Karpas-422 (cell line): ENCODE results near the gene PDE4A. TPM values are rescaled to one million over a fixed set of nuclear protein-coding genes. Genes with fewer than 3 reads are reported as not detected.

Source experiments
- DNase-seq: peaks from one replicate; pipeline ENCODE4 v3.0.0-alpha.2; 2015
- H2AFZ ChIP-seq: fragments of 200-600 bp; sonication (generic); 2 replicates; pipeline ENCODE4 v1.6.1; 2014; ENCODE audit warnings: antibody characterized with exemption, low read length, mixed read lengths
- H3K27ac ChIP-seq: fragments of 200-600 bp; sonication (generic); 2 replicates; pipeline ENCODE4 v1.5.1; 2014; ENCODE audit warnings: mild to moderate bottlenecking, low read length, moderate library complexity
- H3K27me3 ChIP-seq: fragments of 200-600 bp; sonication (generic); 2 replicates; pipeline ENCODE4 v1.6.1; 2014; ENCODE audit warnings: low read length, mixed read lengths
- H3K36me3 ChIP-seq: fragments of 200-600 bp; sonication (generic); 2 replicates; pipeline ENCODE4 v1.6.1; 2014; ENCODE audit warnings: low read length, mixed read lengths; ENCODE audit not compliant: insufficient read depth
- H3K4me1 ChIP-seq: fragments of 200-600 bp; sonication (generic); 2 replicates; pipeline ENCODE4 v1.6.1; 2014; ENCODE audit warnings: mild to moderate bottlenecking, low read length, mixed read lengths
- H3K4me2 ChIP-seq: fragments of 200-600 bp; sonication (generic); 2 replicates; pipeline ENCODE4 v1.6.1; 2014; ENCODE audit warnings: low read length, low read depth, mild to moderate bottlenecking; ENCODE audit not compliant: poor library complexity, severe bottlenecking
- H3K4me3 ChIP-seq: fragments of 200-600 bp; sonication (generic); 2 replicates; pipeline ENCODE4 v1.5.1; 2014; ENCODE audit warnings: mild to moderate bottlenecking, antibody characterized with exemption, low read length, mixed read lengths
- H3K79me2 ChIP-seq: fragments of 200-600 bp; sonication (generic); 2 replicates; pipeline ENCODE4 v1.6.1; 2014; ENCODE audit warnings: mild to moderate bottlenecking, low read length, mixed read lengths
- H3K9ac ChIP-seq: fragments of 200-600 bp; sonication (generic); 2 replicates; pipeline ENCODE4 v1.6.0; 2014; ENCODE audit warnings: low read length
- H3K9me2 ChIP-seq: fragments of 200-600 bp; sonication (generic), shearing (Covaris generic); replicated peaks from 2 replicates; pipeline ENCODE4 v1.6.0; 2014; ENCODE audit warnings: mild to moderate bottlenecking, low read length, moderate library complexity; ENCODE audit not compliant: insufficient read depth
- H3K9me3 ChIP-seq: fragments of 300-700, 200-600 bp; sonication (generic); 2 replicates; pipeline ENCODE4 v1.6.1; 2014; ENCODE audit warnings: low read length, mixed read lengths
- H4K20me1 ChIP-seq: fragments of 200-600 bp; sonication (generic); 2 replicates; pipeline ENCODE4 v1.6.1; 2014; ENCODE audit warnings: mild to moderate bottlenecking, antibody characterized with exemption, low read length, low read depth; ENCODE audit not compliant: insufficient read depth
- total RNA-seq: library from RNA; depleted of rRNA; stranded (reverse); fragments of >200 nt; shearing (Covaris generic); gene quantifications from 2 replicates; pipeline ENCODE4 v1.2.3, GENCODE V29; 2014; ENCODE audit warnings: low replicate concordance

PDE4A gene
- total RNA-seq, 1 experiment from 2014 or later = 2.9 TPM

DNA sequence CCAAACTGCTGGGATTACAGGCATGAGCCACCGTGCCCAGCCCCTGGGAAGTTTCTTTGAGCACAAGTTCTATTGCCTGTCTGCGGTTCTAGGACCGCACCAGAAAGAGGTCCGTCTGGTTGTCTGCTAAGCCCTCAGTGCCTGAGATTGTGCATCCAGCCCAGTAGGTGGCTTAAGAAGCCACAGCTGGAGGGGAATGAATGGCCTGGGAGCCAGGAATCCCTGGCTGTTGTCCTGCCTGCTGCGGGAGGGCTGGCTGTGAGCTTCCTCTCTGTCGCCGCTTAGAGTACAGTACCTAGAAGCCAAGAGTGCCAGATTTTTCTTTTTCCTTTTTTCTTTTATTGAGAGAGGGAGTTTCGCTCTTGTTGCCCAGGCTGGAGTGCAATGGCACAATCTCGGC is 35.8 kb upstream of the PDE4A start:
- no peaks in the 10 kb centered on the region for H3K27me3 ChIP-seq
- no peaks in the 10 kb centered on the region for H4K20me1 ChIP-seq
- no peak overlapping the region for H2AFZ ChIP-seq
- no peak for DNase-seq
- H3K9ac ChIP-seq = no peak overlapping the region
- no peaks in the 10 kb centered on the region for H3K9me3 ChIP-seq
- no peak overlapping the region for H3K27ac ChIP-seq
- no peak overlapping the region for H3K4me3 ChIP-seq
- H3K36me3 ChIP-seq = no peaks in the 10 kb centered on the region
- peaks cover 10% of the 10 kb centered on the region for H3K4me1 ChIP-seq
- H3K79me2 ChIP-seq = peaks cover 7% of the 10 kb centered on the region
- no peak overlapping the region for H3K4me2 ChIP-seq
- H3K9me2 ChIP-seq = no peaks in the 10 kb centered on the region

GRCh38 chr19:10388957-10389356 is 31.4 kb upstream of the PDE4A start:
- Histone ChIP-seq H3K27me3 (no peaks in the 10 kb centered on the region), H3K4me1 (no peaks in the 10 kb centered on the region), H3K9me2 (no peaks in the 10 kb centered on the region), H3K4me3 (no peak overlapping the region), H4K20me1 (peaks cover 8% of the 10 kb centered on the region; the same call in 1 of the 2 replicates), H3K79me2 (no peaks in the 10 kb centered on the region), H3K27ac (no peak overlapping the region), H3K9ac (no peak overlapping the region), H3K9me3 (no peaks in the 10 kb centered on the region), H3K4me2 (no peak overlapping the region), H2AFZ (no peak overlapping the region), H3K36me3 (no peaks in the 10 kb centered on the region)
- peak; percentile 90 for DNase-seq

DNA sequence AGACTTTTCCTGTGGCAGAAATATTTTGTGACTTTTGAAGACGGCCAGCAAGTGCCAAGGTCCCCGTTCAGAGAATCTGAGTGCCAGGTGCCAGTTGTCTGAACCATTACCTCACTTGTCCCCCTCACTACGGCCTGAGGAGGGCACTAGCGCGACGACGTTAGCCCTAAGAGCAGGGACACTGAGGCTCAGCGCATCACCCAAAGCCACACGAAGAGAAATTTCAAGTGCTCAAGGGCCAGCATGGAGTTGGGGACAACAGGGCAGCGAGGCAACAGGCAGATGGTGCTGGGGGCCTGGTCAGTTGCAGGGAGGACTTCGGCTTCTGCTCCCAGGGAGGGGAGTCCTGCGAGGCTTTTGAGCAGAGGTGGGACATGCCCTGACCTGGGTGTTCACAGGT is 30.5 kb upstream of the PDE4A start:
- H3K36me3 ChIP-seq = no peaks in the 10 kb centered on the region; the same call in 1 of the 2 replicates
- H3K4me2 ChIP-seq = no peak overlapping the region
- no peak overlapping the region for H3K4me3 ChIP-seq
- H3K4me1 ChIP-seq = no peaks in the 10 kb centered on the region
- H4K20me1 ChIP-seq = peaks cover 8% of the 10 kb centered on the region; the same call in 1 of the 2 replicates
- no peaks in the 10 kb centered on the region for H3K9me3 ChIP-seq
- H3K9ac ChIP-seq = no peak overlapping the region
- no peak overlapping the region for H3K27ac ChIP-seq
- DNase-seq = peak; percentile 54
- no peaks in the 10 kb centered on the region for H3K9me2 ChIP-seq
- no peaks in the 10 kb centered on the region for H3K79me2 ChIP-seq
- H3K27me3 ChIP-seq = no peaks in the 10 kb centered on the region
- H2AFZ ChIP-seq = no peak overlapping the region

DNA sequence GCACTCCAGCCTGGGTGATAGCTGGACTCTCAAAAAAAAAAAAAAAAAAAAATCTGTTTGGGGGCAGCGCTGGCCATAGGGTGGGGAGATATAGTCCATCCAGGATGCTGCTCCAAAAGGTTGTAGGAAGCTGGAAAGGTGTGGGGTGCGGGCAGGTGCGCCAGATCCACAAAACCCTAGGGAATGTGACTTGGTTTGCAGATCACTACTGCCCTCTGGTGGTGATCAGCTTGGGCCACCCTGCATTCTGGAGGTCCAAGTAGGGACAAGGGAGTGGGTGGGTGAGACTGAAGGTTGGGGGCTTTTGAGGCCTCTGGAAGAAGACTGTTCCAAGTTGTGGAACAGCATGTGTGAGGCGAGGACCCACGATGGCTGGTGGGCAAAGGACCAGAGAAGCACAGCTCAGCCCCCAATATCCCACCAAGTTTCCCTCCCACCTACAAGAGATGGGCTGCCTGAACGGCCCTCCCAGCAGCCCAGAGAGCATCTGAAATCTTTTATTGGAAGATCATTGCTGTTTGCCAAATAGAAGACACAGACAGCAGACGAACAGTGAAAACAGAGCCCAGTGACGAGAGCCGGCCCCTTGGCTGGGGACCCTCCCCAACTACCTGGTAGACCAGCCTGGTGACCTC is 29.6 kb upstream of the PDE4A start:
- H3K27ac ChIP-seq = no peak overlapping the region
- no peaks in the 10 kb centered on the region for H3K4me1 ChIP-seq
- H3K79me2 ChIP-seq = no peaks in the 10 kb centered on the region
- peaks cover 8% of the 10 kb centered on the region; the same call in 1 of the 2 replicates for H4K20me1 ChIP-seq
- peak; percentile 90 for DNase-seq
- H3K4me2 ChIP-seq = no peak overlapping the region
- H3K9me2 ChIP-seq = no peaks in the 10 kb centered on the region
- H3K4me3 ChIP-seq = no peak overlapping the region
- H3K9ac ChIP-seq = no peak overlapping the region
- H2AFZ ChIP-seq = no peak overlapping the region
- no peaks in the 10 kb centered on the region for H3K9me3 ChIP-seq
- no peaks in the 10 kb centered on the region; the same call in 1 of the 2 replicates for H3K36me3 ChIP-seq
- no peaks in the 10 kb centered on the region for H3K27me3 ChIP-seq

- H3K27me3 ChIP-seq = no peaks in the 10 kb centered on the region
- H3K9ac ChIP-seq = no peak overlapping the region
- H3K4me1 ChIP-seq = no peaks in the 10 kb centered on the region
- H3K4me2 ChIP-seq = no peak overlapping the region
- H3K27ac ChIP-seq = no peak overlapping the region
- H4K20me1 ChIP-seq = peaks cover 8% of the 10 kb centered on the region; the same call in 1 of the 2 replicates
- no peak for DNase-seq
- no peaks in the 10 kb centered on the region for H3K79me2 ChIP-seq
- H3K9me3 ChIP-seq = no peaks in the 10 kb centered on the region
- no peak overlapping the region for H3K4me3 ChIP-seq
- H2AFZ ChIP-seq = no peak overlapping the region
- no peaks in the 10 kb centered on the region; the same call in 1 of the 2 replicates for H3K36me3 ChIP-seq
- H3K9me2 ChIP-seq = no peaks in the 10 kb centered on the region
These were observed 28.2 kb upstream of the PDE4A start for GRCh38 chr19:10392120-10392519.

DNA sequence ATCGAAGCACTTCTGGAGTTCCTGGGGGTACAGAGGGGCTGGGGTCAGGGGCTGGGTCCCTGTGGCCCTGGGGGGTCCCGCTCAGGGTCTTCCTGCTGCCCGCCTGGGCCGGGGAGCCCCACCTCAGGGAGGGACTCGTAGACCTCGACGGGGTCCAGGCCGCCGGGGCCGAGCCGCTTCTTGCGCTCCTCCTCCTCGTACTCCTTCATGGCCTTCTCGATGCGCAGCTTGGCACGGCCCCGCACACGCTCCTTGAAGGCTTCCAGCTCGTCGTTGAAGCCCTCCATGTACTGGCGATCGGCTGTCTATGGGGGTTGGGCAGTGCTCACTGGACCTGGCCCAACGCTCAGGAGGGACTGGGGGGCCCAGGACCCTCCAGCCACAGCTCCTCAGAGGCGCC is 27.2 kb upstream of the PDE4A start:
- no peaks in the 10 kb centered on the region; the same call in 1 of the 2 replicates for H3K36me3 ChIP-seq
- no peak for DNase-seq

DNA sequence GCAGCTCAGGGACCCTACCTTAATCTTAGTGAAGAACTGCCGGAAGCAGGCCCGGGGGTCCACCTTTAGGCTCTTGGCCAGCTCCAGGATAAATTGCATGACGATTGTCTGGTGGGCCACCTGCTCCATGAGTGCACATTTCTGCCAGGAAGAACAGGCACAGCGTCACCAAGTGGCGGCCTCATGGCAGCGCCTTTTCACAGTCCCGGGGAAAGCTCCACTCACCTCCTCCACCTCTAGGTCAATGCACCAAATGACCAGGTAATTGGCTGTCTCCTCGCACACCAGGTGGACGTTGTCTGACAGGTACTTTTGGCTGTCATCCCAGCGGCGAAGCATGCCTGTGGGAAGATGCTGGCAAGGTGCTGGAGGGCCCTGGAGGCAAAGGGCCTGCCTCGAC is 25.3 kb upstream of the PDE4A start:
- no peaks in the 10 kb centered on the region for H3K4me1 ChIP-seq
- H3K4me2 ChIP-seq = no peak overlapping the region
- H3K9me2 ChIP-seq = no peaks in the 10 kb centered on the region
- H3K27me3 ChIP-seq = no peaks in the 10 kb centered on the region
- no peak overlapping the region for H3K4me3 ChIP-seq
- no peak overlapping the region for H2AFZ ChIP-seq
- H3K9me3 ChIP-seq = no peaks in the 10 kb centered on the region
- peaks cover 2% of the 10 kb centered on the region for H3K36me3 ChIP-seq
- no peak for DNase-seq
- H3K79me2 ChIP-seq = peaks cover 18% of the 10 kb centered on the region
- peaks cover 19% of the 10 kb centered on the region for H4K20me1 ChIP-seq
- no peak overlapping the region for H3K27ac ChIP-seq
- no peak overlapping the region for H3K9ac ChIP-seq

More for the DNA sequence above, 27.2 kb upstream of the PDE4A start:
- no peak overlapping the region for H3K4me3 ChIP-seq
- H3K27me3 ChIP-seq = no peaks in the 10 kb centered on the region
- H3K4me1 ChIP-seq = no peaks in the 10 kb centered on the region
- H3K9me2 ChIP-seq = no peaks in the 10 kb centered on the region
- H3K9ac ChIP-seq = no peak overlapping the region
- H2AFZ ChIP-seq = no peak overlapping the region
- H3K4me2 ChIP-seq = no peak overlapping the region
- H3K27ac ChIP-seq = no peak overlapping the region
- H3K79me2 ChIP-seq = peaks cover 5% of the 10 kb centered on the region
- no peaks in the 10 kb centered on the region for H3K9me3 ChIP-seq
- peaks cover 13% of the 10 kb centered on the region; the same call in 1 of the 2 replicates for H4K20me1 ChIP-seq

DNA sequence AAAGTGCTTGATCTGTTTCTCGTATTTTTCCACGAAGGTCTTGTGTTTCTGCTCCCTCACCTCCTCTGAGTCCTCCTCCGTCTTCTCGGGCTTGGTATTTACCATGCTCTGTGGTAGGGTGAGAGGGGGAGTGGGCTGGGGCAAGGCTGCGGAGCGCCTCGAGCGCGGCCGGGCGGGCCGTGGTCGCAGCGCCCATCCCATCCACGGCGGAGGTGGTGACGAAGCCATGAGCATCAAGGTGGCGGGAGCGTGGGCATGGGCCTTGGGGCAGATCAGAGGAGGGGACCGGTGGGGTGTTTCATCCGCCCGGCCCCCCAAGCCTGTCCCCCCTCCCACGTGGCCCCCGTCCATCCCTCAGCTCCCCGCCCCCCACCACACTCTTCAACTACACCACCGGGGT is 24.9 kb upstream of the PDE4A start:
- DNase-seq = no peak
- no peaks in the 10 kb centered on the region for H3K9me3 ChIP-seq
- H3K9ac ChIP-seq = no peak overlapping the region
- no peaks in the 10 kb centered on the region for H3K9me2 ChIP-seq
- H2AFZ ChIP-seq = no peak overlapping the region
- no peak overlapping the region for H3K27ac ChIP-seq
- H3K4me3 ChIP-seq = no peak overlapping the region
- H3K4me1 ChIP-seq = no peaks in the 10 kb centered on the region
- no peaks in the 10 kb centered on the region for H3K27me3 ChIP-seq
- no peak overlapping the region for H3K4me2 ChIP-seq
- peaks cover 23% of the 10 kb centered on the region for H3K79me2 ChIP-seq
- H3K36me3 ChIP-seq = peaks cover 4% of the 10 kb centered on the region
- H4K20me1 ChIP-seq = peaks cover 17% of the 10 kb centered on the region
